Upper lobe of left lung (tissue), 4 donors: ENCODE results near the gene RRAGA.

Experiments used
- CTCF ChIP-seq, 6 experiments: fragments of 450-650 bp in 4 of 6; fragments of 200-600 bp in 2 of 6; sonication (generic) in 2 of 6; IDR thresholded peaks; one replicate each; pipeline ENCODE4 v1.5.1; 2016 to 2019; ENCODE audit warnings: antibody characterized with exemption in 6 of 6
- EP300 ChIP-seq, 4 donors: sonication (generic); formaldehyde crosslinking; IDR thresholded peaks; one replicate each; pipeline ENCODE4 v1.5.1; 2017; ENCODE audit warnings: antibody characterized with exemption in 4 of 4, control low read depth in 2 of 4
- POLR2A ChIP-seq, 4 donors: fragments of 450-650 bp; IDR thresholded peaks; one replicate each; pipeline ENCODE4 v1.5.1; 2016 to 2017; ENCODE audit warnings: antibody characterized with exemption in 4 of 4, mild to moderate bottlenecking in 2 of 4

- no peak for TF ChIP-seq CTCF (IDR thresholded peaks at IDR 0.05)
- no peak for TF ChIP-seq EP300 (IDR thresholded peaks at IDR 0.05)
- no peak for TF ChIP-seq POLR2A (IDR thresholded peaks at IDR 0.05)
Observed at GRCh38 chr9:19022206-19022605, 27.0 kb upstream of the RRAGA start.
